GM21723 (cell line): ENCODE results near the gene BFAR.
A peak's percentile ranks its signal among the peaks of the same experiment; 100 is the strongest.
"Not testable (repeated sequence)": the region's sequence is repeated elsewhere in the genome, so short reads cannot be mapped to it uniquely, and the experiment has no call there.

ENCODE experiments used
- ATAC-seq: cut with Tn5 transposase; IDR thresholded peaks from one replicate; pipeline ENCODE4 v1.9.1; 2021; ENCODE audit warnings: mild to moderate bottlenecking, moderate library complexity; ENCODE audit not compliant: unreplicated experiment

BFAR gene

DNA sequence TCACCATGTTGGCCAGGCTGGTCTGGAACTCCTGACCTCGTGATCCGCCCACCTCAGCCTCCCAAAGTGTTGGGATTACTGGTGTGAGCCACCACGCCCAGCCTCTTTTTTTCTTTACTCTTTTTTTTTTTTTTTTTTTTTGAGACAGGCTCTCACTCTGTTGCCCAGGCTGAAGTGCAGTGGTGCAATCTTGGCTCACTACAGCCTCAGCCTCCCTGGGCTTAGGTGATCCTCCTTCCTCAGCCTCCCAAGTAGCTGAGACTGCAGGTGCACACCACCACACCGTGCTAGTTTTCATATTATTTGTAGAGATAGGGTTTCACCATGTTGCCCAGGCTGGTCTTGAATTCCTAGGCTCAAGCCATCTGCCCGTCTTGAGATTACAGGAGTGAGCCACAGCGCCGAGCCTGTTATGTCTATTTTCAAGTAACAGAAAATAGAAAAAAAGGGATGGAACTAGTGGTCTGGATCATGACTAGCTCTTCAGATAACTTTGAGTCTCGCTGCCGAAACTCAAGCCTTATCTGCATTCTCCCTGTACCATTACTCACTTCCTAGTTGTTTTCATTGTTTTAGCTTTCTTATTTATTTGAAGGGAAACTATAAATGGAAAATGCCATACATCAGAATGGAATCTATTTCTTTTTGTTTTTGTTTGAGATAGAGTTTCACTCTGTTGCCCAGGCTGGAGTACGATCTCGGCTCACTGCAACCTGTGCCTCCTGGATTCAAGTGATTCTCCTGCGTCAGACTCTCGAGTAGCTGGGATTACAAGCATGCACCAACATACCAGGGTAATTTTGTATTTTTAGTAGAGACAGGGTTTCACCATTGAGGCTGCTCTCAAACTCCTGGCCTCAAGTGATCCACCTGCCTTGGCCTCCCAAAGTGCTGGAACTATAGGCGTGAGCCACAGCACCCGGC is 53.4 kb downstream of the BFAR start:
- not testable (repeated sequence) for ATAC-seq

DNA sequence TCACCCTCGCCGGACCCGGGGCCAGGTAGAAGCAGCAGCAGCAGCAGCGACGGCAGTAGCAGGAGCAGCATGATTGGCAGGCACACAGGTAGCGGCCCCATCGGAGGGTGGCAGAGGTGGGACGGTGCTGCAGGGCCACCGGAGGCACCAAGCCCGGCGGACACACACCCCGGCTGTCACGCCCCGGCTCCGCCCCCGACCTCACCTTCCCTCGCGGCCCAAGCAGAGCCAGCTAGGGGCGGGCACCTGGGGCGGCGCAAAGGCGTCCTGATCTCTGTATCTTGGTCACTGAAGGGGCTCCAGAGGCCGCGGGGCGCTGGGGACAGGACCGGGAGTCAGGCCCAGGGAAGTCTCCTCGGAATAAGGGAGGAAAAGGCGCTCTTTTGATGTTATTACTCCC is 61.4 kb downstream of the BFAR start, which contains the start of gene PLA2G10:
PLA2G10 (minus strand) TSS at position 180 of the 400 bp plus-strand sequence; CDS start at position 101, 79 bp downstream.
- not testable (repeated sequence) for ATAC-seq

DNA sequence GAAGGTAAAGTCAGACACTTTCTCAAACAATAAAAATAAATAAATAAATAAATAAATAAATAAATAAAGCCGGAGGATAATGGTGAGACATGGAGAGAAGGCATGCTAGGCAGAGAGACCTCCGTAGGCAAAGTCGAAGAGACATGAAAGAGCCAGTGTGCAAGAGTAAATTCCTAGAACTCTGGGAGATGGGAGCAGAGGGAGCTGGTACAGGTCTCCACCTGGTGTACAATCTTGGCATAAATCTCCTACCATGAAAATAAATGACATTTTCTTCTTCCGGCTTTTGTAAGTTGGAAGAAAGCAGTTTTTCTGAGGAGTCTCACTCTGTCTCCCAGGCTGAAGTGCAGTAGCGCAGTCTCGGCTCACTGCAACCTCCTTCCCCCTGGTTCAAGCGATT is 69.1 kb downstream of the BFAR start:
- not testable (repeated sequence) for ATAC-seq

DNA sequence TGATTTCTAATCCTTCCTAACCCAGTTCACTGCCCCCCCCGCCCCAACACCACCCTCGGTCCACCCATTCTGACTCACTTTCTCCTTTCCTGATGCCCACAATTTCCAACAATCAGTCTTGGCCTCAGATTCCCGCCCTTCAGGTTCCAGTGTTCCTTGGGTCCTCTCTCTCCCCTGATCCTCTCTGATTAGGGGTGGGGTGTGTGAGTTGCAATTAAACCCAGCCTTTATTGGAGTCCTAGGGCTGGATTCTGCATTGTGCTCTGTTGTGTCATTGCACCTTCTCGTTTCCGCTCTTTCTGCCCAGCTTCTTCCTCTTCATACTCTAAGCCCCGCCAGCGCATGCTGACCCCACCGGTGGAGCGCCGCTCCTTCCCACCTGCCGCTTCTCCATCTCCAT is 69.9 kb downstream of the BFAR start:
- peak; percentile 22 for ATAC-seq

DNA sequence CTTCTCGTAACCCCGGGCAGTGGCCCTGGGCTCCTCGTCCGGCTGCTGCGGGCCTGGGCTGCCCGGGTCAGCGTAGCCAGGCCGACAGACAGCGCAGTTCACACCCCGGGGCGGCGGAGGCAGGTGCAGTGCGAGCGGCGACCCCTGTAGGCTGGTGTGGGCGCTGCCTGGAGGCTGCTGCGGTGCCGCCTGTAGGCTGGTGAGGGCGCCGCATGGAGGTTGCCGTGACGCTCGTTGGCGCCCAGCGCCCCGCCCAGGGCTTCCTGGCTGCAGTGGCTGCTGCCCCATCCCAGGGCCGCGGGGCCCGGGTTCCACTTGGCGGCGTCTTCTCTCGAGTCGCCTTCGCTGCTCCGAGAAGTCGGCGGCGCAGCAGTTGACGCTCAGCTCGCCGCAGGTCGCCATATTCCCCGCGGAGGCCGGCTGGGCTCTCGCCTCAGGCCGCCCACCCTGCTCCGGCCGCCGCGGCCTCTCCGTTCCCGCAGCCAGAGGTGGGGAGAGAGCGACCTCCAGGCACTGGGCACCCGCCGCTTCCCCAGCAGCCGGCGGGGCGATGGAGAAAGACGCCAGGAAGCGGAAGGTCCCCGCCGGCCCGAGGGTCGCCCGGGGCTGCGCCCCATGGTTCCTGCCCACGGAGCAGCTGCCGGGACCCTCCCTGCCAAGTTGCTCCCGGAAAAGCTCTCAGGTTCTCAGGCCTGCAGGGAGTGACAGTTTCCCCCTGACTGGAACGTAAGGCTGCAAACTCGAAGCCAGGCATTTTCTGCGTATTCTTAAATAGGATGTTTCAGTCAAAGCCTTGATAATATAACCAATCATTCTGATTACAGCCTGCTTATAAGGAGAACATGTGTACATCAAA is 70.6 kb downstream of the BFAR start, which contains the start of gene NPIPA3:
NPIPA3 (plus strand) TSS at position 256 of the 856 bp plus-strand sequence. CDS start 5,533 bp downstream, outside the sequence.
- ATAC-seq = peak; percentile 99
